H1 (cell line): ENCODE data around the gene RNF32.

Experiments
- EP300 ChIP-seq, 2 experiments: IDR thresholded peaks; 1 replicate in 1 of 2; 2 replicates in 1 of 2; pipeline ENCODE4 v1.6.1; 2011 to 2012; ENCODE audit warnings: low read depth in 2 of 2, low read length in 2 of 2, mild to moderate bottlenecking in 2 of 2, borderline replicate concordance in 1 of 2, inconsistent platforms in 1 of 2, moderate library complexity in 1 of 2
- KDM1A ChIP-seq: fragments of 200-600, 300-600 bp; sonication (generic); IDR thresholded peaks from 2 replicates; pipeline ENCODE4 v1.7.1; 2016; ENCODE audit warnings: mild to moderate bottlenecking, low read length, borderline replicate concordance
- POLR2AphosphoS5 ChIP-seq: IDR thresholded peaks from 2 replicates; pipeline ENCODE4 v1.6.1; 2011; ENCODE audit warnings: low read depth, low read length

- no peak for TF ChIP-seq KDM1A
- TF ChIP-seq EP300 (IDR thresholded peaks at IDR 0.05; ENCODE audit: borderline replicate concordance in 1 of 2, low read depth in 2 of 2, low read length in 2 of 2) = no peak
- no peak for TF ChIP-seq POLR2AphosphoS5
These were observed 25.9 kb upstream of the RNF32 start for GRCh38 chr7:156614434-156615264.
